IMR-90 (cell line): ENCODE data around the gene VDAC2. TPM values are rescaled to one million over a fixed set of nuclear protein-coding genes. Genes with fewer than 3 reads are reported as not detected.

ENCODE experiments used
- ATAC-seq: fragments of 200-7000 bp; cut with Tn5 transposase; 2 replicates; pipeline ENCODE4 v1.9.1; 2020; ENCODE audit warnings: low read depth, mild to moderate bottlenecking, moderate library complexity
- BruUV-seq: library from RNA; stranded (reverse); fragments of 400-500 nt; replicated peaks from 2 replicates; lab custom pipeline; 2021; lab: Mats Ljungman, UMichigan
- CTCF ChIA-PET: fragments of 300-600 bp; formaldehyde crosslinking; extraction: SDS; loops from one replicate; lab custom pipeline; 2021; ENCODE audit warnings: antibody characterized with exemption; lab: Yijun Ruan, JAX
- POLR2A ChIA-PET: fragments of 300-600 bp; sonication (Branson Sonifier 250); formaldehyde crosslinking; loops from one replicate; lab custom pipeline; 2022; ENCODE audit warnings: antibody characterized with exemption; ENCODE audit not compliant: unreplicated experiment; lab: Charles Lee
- DNase-seq: peaks from one replicate; pipeline ENCODE4 v3.0.0; 2013
- H2AFZ ChIP-seq: replicated peaks from 2 replicates; pipeline ENCODE3; 2013; ENCODE audit warnings: low read length, mild to moderate bottlenecking; ENCODE audit not compliant: poor library complexity
- H2AK5ac ChIP-seq: 2 replicates; pipeline ENCODE4 v1.6.1; 2013; ENCODE audit warnings: low read depth, low read length, inconsistent platforms
- H2AK9ac ChIP-seq: replicated peaks from 2 replicates; pipeline ENCODE3; 2013; ENCODE audit warnings: mild to moderate bottlenecking, low read depth, low read length, moderate library complexity; ENCODE audit not compliant: poor library complexity
- H2BK120ac ChIP-seq: 2 replicates; pipeline ENCODE4 v1.6.1; 2013; ENCODE audit warnings: low read depth, low read length, inconsistent platforms
- H2BK15ac ChIP-seq: 3 replicates; pipeline ENCODE4 v1.6.1; 2013; ENCODE audit warnings: low read depth, low read length, inconsistent platforms
- H2BK20ac ChIP-seq: 2 replicates; pipeline ENCODE4 v1.6.1; 2013; ENCODE audit warnings: low read depth, mild to moderate bottlenecking, inconsistent platforms, low read length, moderate library complexity
- H2BK5ac ChIP-seq: 2 replicates; pipeline ENCODE4 v1.6.1; 2013; ENCODE audit warnings: mild to moderate bottlenecking, low read depth, low read length, inconsistent platforms; ENCODE audit not compliant: poor library complexity, severe bottlenecking
- H3K14ac ChIP-seq: replicated peaks from 2 replicates; pipeline ENCODE4 v1.6.1; 2013; ENCODE audit warnings: low read depth, low read length, inconsistent platforms
- H3K18ac ChIP-seq: 2 replicates; pipeline ENCODE4 v1.6.1; 2013; ENCODE audit warnings: low read depth, low read length, control low read depth
- H3K23ac ChIP-seq: 2 replicates; pipeline ENCODE4 v1.6.1; 2013; ENCODE audit warnings: low read depth, low read length, inconsistent platforms
- H3K27ac ChIP-seq: 2 replicates; pipeline ENCODE4 v1.5.1; 2013; ENCODE audit warnings: mild to moderate bottlenecking, control low read depth, low read length; ENCODE audit not compliant: insufficient read depth
- H3K27me3 ChIP-seq: 2 replicates; pipeline ENCODE4 v1.6.1; 2013; ENCODE audit warnings: low read length; ENCODE audit not compliant: control insufficient read depth, insufficient read depth
- H3K36me3 ChIP-seq: 2 replicates; pipeline ENCODE4 v1.6.1; 2013; ENCODE audit warnings: low read length, mixed read lengths; ENCODE audit not compliant: control insufficient read depth, insufficient read depth
- H3K4ac ChIP-seq: 2 replicates; pipeline ENCODE4 v1.6.1; 2013; ENCODE audit warnings: low read depth, low read length, inconsistent platforms
- H3K4me1 ChIP-seq: 2 replicates; pipeline ENCODE4 v1.6.1; 2013; ENCODE audit warnings: low read length, mixed read lengths; ENCODE audit not compliant: control insufficient read depth, insufficient read depth
- H3K4me2 ChIP-seq: 2 replicates; pipeline ENCODE4 v1.6.1; 2013; ENCODE audit warnings: low read depth, mild to moderate bottlenecking, control low read depth, low read length, moderate library complexity
- H3K4me3 ChIP-seq: 2 replicates; pipeline ENCODE4 v1.5.1; 2013; ENCODE audit warnings: low read depth, mild to moderate bottlenecking, control low read depth, low read length, moderate library complexity; ENCODE audit not compliant: insufficient read depth
- H3K56ac ChIP-seq: 2 replicates; pipeline ENCODE4 v1.6.1; 2013; ENCODE audit warnings: low read length, inconsistent platforms; ENCODE audit not compliant: insufficient read depth; ENCODE audit errors: extremely low read depth
- H3K79me1 ChIP-seq, 2 experiments: 2 replicates each; pipeline ENCODE4 v1.6.1; 2013; ENCODE audit warnings: low read length in 2 of 2, inconsistent platforms in 1 of 2, low read depth in 1 of 2
- H3K9ac ChIP-seq: 2 replicates; pipeline ENCODE4 v1.6.1; 2013; ENCODE audit warnings: low read depth, low read length, control low read depth
- H3K9me1 ChIP-seq: 2 replicates; pipeline ENCODE4 v1.6.1; 2013; ENCODE audit warnings: low read length, inconsistent platforms; ENCODE audit not compliant: insufficient read depth
- H3K9me3 ChIP-seq: 2 replicates; pipeline ENCODE4 v1.6.1; 2013; ENCODE audit warnings: low read length; ENCODE audit not compliant: control insufficient read depth, insufficient read depth
- H4K20me1 ChIP-seq: 2 replicates; pipeline ENCODE4 v1.6.1; 2013; ENCODE audit warnings: low read length, inconsistent platforms; ENCODE audit not compliant: insufficient read depth
- H4K5ac ChIP-seq: 2 replicates; pipeline ENCODE4 v1.6.1; 2013; ENCODE audit warnings: mild to moderate bottlenecking, low read depth, low read length, control low read depth
- H4K8ac ChIP-seq, 2 experiments: 2 replicates each; pipeline ENCODE4 v1.6.1; 2013; ENCODE audit warnings: low read depth in 2 of 2, low read length in 2 of 2, control low read depth in 1 of 2, inconsistent platforms in 1 of 2
- H4K91ac ChIP-seq: 2 replicates; pipeline ENCODE4 v1.6.1; 2013; ENCODE audit warnings: low read depth, low read length, inconsistent platforms; ENCODE audit not compliant: insufficient read depth
- BHLHE40 ChIP-seq: fragments of 150-350 bp; IDR thresholded peaks from 2 replicates; pipeline ENCODE4 v1.6.1; 2016; ENCODE audit warnings: mild to moderate bottlenecking, low read depth, low read length
- CEBPB ChIP-seq: IDR thresholded peaks from 2 replicates; pipeline ENCODE4 v1.6.1; 2012; ENCODE audit warnings: low read depth, low read length, improper control_type of control experiment
- CHD1 ChIP-seq: IDR thresholded peaks from 2 replicates; pipeline ENCODE4 v1.6.1; 2012; ENCODE audit warnings: low read depth, low read length, improper control_type of control experiment
- CTCF ChIP-seq: conservative IDR thresholded peaks from 2 replicates; pipeline ENCODE4 v1.5.1; 2012; ENCODE audit warnings: mild to moderate bottlenecking, low read depth, low read length, improper control_type of control experiment
- ELK1 ChIP-seq: fragments of 150-350 bp; IDR thresholded peaks from 2 replicates; pipeline ENCODE4 v1.6.1; 2016; ENCODE audit warnings: low read depth, mild to moderate bottlenecking, low read length, moderate library complexity, borderline replicate concordance
- FOS ChIP-seq: fragments of 150-350 bp; IDR thresholded peaks from 2 replicates; pipeline ENCODE4 v1.6.1; 2016; ENCODE audit warnings: low read depth, low read length
- MAFK ChIP-seq: IDR thresholded peaks from 2 replicates; pipeline ENCODE4 v1.6.1; 2012; ENCODE audit warnings: low read depth, low read length, improper control_type of control experiment
- MAZ ChIP-seq: IDR thresholded peaks from 2 replicates; pipeline ENCODE4 v1.6.1; 2012; ENCODE audit warnings: low read depth, mild to moderate bottlenecking, low read length, improper control_type of control experiment, moderate library complexity, borderline replicate concordance
- MXI1 ChIP-seq: IDR thresholded peaks from 2 replicates; pipeline ENCODE4 v1.6.1; 2012; ENCODE audit warnings: low read depth, mild to moderate bottlenecking, low read length, moderate library complexity, borderline replicate concordance
- NFE2L2 ChIP-seq: fragments of 150-350 bp; IDR thresholded peaks from 2 replicates; pipeline ENCODE4 v1.6.1; 2016; ENCODE audit warnings: low read depth, mild to moderate bottlenecking, low read length
- POLR2A ChIP-seq: IDR thresholded peaks from 2 replicates; pipeline ENCODE4 v1.6.1; 2012; ENCODE audit warnings: mild to moderate bottlenecking, low read depth, low read length
- RAD21 ChIP-seq: IDR thresholded peaks from 2 replicates; pipeline ENCODE4 v1.6.1; 2012; ENCODE audit warnings: low read length, improper control_type of control experiment
- RCOR1 ChIP-seq: IDR thresholded peaks from 2 replicates; pipeline ENCODE4 v1.6.1; 2012; ENCODE audit warnings: mild to moderate bottlenecking, low read length, improper control_type of control experiment; ENCODE audit not compliant: insufficient replicate concordance
- RFX5 ChIP-seq: IDR thresholded peaks from 2 replicates; pipeline ENCODE4 v1.8.0; 2012; ENCODE audit warnings: low read depth, mild to moderate bottlenecking, low read length, moderate library complexity
- SMC3 ChIP-seq: fragments of 150-350 bp; IDR thresholded peaks from 2 replicates; pipeline ENCODE4 v1.6.1; 2016; ENCODE audit warnings: low read depth, mild to moderate bottlenecking, antibody characterized with exemption, low read length, moderate library complexity
- USF2 ChIP-seq: fragments of 150-350 bp; IDR thresholded peaks from 2 replicates; pipeline ENCODE4 v1.6.1; 2017; ENCODE audit warnings: mild to moderate bottlenecking, antibody characterized with exemption, low read length, low read depth
- WGBS, 2 experiments: methylation state at CpG; one replicate each; pipeline versions ENCODE4 v1.1.5 to v1.1.7; 2013; ENCODE audit warnings: missing lambda C conversion rate in 2 of 2; ENCODE audit not compliant: insufficient read length in 1 of 2; ENCODE audit errors: extremely low coverage in 2 of 2; 5-methylcytosine and 5-hydroxymethylcytosine counted together
- dilution Hi-C: fragments of 300-500 bp; cut with HindIII; formaldehyde crosslinking; loops from one replicate; pipeline ENCODE4 v1.14.3; 2018; ENCODE audit warnings: low sequenced_read_pairs; ENCODE audit not compliant: unreplicated experiment
- in situ Hi-C: fragments of 300-500 bp; cut with MboI; formaldehyde crosslinking; loops from 3 replicates; pipeline ENCODE4 v1.14.3; 2019; ENCODE audit warnings: low sequenced_read_pairs, inconsistent platforms, mixed read lengths
- intact Hi-C: fragments of 100-400 bp; cut with micrococcal nuclease; formaldehyde crosslinking; loops from 2 replicates; pipeline ENCODE4 v1.10.0; 2022
- polyA plus RNA-seq, 3 experiments: library from polyadenylated mRNA; depleted of rRNA; stranded (reverse); fragments of >200 nt; gene quantifications; 2 replicates each; pipeline ENCODE4 v1.2.3, GENCODE V29; 2012; ENCODE audit warnings: low replicate concordance in 1 of 3
- total RNA-seq: library from RNA; depleted of rRNA; stranded (reverse); fragments of >200 nt; gene quantifications from 2 replicates; pipeline ENCODE4 v1.2.3, GENCODE V29; 2012

The VDAC2 gene
- total and polyA plus RNA-seq, 2 of the 4 experiments (the other 2 are of a cell fraction) = 122 to 139 TPM

GRCh38 chr10:75203724-75204123 is 6.9 kb upstream of the VDAC2 start:
- Histone ChIP-seq H4K8ac (no peak overlapping the region), H3K18ac (no peak overlapping the region), H3K4ac (no peak overlapping the region), H3K9me1 (peaks cover 22% of the 10 kb centered on the region), H3K4me2 (no peak overlapping the region), H3K23ac (no peak overlapping the region), H2BK5ac (no peak overlapping the region), H2BK20ac (no peak overlapping the region), H3K9ac (no peak overlapping the region), H3K79me1 (peaks cover 0 to 13% of the 10 kb centered on the region in 2 experiments; a peak in 1 of 4 replicates), H4K5ac (peak overlapping the region; percentile 16; the same call in 1 of the 2 replicates), H3K4me3 (no peak overlapping the region), H3K9me3 (no peaks in the 10 kb centered on the region), H3K27ac (no peak overlapping the region), H3K14ac (no peak overlapping the region), H3K36me3 (no peaks in the 10 kb centered on the region), H4K91ac (peak overlapping the region; percentile 39; the same call in 1 of the 2 replicates), H4K20me1 (no peaks in the 10 kb centered on the region), H2BK15ac (no peak overlapping the region), H3K4me1 (peaks cover 17% of the 10 kb centered on the region), H2AK9ac (no peak overlapping the region), H2AK5ac (peak overlapping the region; percentile 2; the same call in 1 of the 2 replicates), H2BK120ac (no peak overlapping the region), H3K27me3 (no peaks in the 10 kb centered on the region), H3K56ac (no peak overlapping the region), H2AFZ (no peak overlapping the region)
- no peak for DNase-seq
- ChIA-PET POLR2A (no interaction called here), CTCF (no interaction called here)
- dilution Hi-C loops (no loop called here), in situ Hi-C loops (no loop called here), intact Hi-C loops (no loop called here)
- ATAC-seq = no peak
- 100% methylated on average over 1 of the region's 5 CpGs; no CpG with 5 or more reads in 1 of the 2 experiments for WGBS, 2 experiments
- TF ChIP-seq CHD1 (no peak), CTCF (no peak), MAZ (no peak), CEBPB (no peak), MXI1 (no peak), FOS (no peak), BHLHE40 (no peak), POLR2A (no peak), ELK1 (no peak), RCOR1 (no peak), RAD21 (no peak), RFX5 (no peak), MAFK (no peak), NFE2L2 (no peak), USF2 (no peak), SMC3 (no peak)
- BruUV-seq = no TSS peak
